ENCODE data around the gene PTGR3.

DNA sequence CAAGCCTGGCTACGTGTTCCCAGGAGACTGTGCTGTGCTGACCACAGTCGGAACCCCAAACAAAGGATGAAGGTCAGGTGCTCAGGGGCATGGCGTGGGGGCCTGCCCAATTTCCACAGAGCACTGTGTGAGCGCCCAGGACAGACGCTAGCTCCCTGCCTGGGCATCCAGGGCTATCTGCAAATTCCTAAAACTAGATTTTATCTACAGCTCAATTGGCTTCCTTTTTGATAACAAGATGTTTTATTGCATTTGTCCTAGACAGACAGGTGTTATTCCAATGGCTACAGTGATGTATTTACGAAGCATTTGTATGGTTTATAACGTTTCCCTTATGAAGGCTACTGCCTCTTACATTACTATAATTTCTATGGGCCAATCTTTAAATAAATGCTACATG, 16.0 kb downstream of the PTGR3 start:
- TF ChIP-seq HDAC2 (IDR thresholded peaks at IDR 0.05; ENCODE audit: borderline replicate concordance in 1 of 2, low read depth in 2 of 2, low read length in 2 of 2) (no peak), TAF7 (optimal IDR thresholded peaks at IDR 0.05; ENCODE audit: borderline replicate concordance, low read depth, low read length) (no peak), TAF1 (IDR thresholded peaks at IDR 0.05; ENCODE audit: low read depth, low read length) (no peak), ZNF274 (IDR thresholded peaks at IDR 0.05; ENCODE audit: borderline replicate concordance, extremely low read depth, low read length) (no peak), TEAD4 (IDR thresholded peaks at IDR 0.05; ENCODE audit: low read depth, low read length) (no peak), TBP (IDR thresholded peaks at IDR 0.05; ENCODE audit: low read depth, low read length) (no peak), SAP30 (IDR thresholded peaks at IDR 0.05; ENCODE audit: insufficient read depth, insufficient replicate concordance, low read length) (no peak), RBBP5 (IDR thresholded peaks at IDR 0.05; ENCODE audit: borderline replicate concordance, low read depth, low read length) (no peak), KDM5A (IDR thresholded peaks at IDR 0.05; ENCODE audit: low read length) (no peak), EGR1 (IDR thresholded peaks at IDR 0.05; ENCODE audit: borderline replicate concordance, low read depth, low read length) (no peak), SIN3A (conservative IDR thresholded peaks at IDR 0.05 in 1 of 2, IDR thresholded peaks at IDR 0.05 in 1 of 2; ENCODE audit: low read depth in 1 of 2, low read length in 2 of 2) (no peak)
- TF ChIP-seq, protein P1, sequence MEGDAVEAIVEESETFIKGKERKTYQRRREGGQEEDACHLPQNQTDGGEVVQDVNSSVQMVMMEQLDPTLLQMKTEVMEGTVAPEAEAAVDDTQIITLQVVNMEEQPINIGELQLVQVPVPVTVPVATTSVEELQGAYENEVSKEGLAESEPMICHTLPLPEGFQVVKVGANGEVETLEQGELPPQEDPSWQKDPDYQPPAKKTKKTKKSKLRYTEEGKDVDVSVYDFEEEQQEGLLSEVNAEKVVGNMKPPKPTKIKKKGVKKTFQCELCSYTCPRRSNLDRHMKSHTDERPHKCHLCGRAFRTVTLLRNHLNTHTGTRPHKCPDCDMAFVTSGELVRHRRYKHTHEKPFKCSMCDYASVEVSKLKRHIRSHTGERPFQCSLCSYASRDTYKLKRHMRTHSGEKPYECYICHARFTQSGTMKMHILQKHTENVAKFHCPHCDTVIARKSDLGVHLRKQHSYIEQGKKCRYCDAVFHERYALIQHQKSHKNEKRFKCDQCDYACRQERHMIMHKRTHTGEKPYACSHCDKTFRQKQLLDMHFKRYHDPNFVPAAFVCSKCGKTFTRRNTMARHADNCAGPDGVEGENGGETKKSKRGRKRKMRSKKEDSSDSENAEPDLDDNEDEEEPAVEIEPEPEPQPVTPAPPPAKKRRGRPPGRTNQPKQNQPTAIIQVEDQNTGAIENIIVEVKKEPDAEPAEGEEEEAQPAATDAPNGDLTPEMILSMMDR (IDR thresholded peaks at IDR 0.05; ENCODE audit: control extremely low read depth in 1 of 3, insufficient read depth in 1 of 3, low read depth in 1 of 3, low read length in 3 of 3) = no peak
- TF ChIP-seq, protein P2, sequence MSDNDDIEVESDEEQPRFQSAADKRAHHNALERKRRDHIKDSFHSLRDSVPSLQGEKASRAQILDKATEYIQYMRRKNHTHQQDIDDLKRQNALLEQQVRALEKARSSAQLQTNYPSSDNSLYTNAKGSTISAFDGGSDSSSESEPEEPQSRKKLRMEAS (IDR thresholded peaks at IDR 0.05) = no peak

Data from H1 (cell line).